Measurements from ENCODE around the gene CCDC40. TPM values are rescaled to one million over a fixed set of nuclear protein-coding genes. Genes with fewer than 3 reads are reported as not detected.

CCDC40 gene
- total RNA-seq, 1 experiment from 2014 or later: 16.3 TPM

- TF ChIP-seq, protein P1, sequence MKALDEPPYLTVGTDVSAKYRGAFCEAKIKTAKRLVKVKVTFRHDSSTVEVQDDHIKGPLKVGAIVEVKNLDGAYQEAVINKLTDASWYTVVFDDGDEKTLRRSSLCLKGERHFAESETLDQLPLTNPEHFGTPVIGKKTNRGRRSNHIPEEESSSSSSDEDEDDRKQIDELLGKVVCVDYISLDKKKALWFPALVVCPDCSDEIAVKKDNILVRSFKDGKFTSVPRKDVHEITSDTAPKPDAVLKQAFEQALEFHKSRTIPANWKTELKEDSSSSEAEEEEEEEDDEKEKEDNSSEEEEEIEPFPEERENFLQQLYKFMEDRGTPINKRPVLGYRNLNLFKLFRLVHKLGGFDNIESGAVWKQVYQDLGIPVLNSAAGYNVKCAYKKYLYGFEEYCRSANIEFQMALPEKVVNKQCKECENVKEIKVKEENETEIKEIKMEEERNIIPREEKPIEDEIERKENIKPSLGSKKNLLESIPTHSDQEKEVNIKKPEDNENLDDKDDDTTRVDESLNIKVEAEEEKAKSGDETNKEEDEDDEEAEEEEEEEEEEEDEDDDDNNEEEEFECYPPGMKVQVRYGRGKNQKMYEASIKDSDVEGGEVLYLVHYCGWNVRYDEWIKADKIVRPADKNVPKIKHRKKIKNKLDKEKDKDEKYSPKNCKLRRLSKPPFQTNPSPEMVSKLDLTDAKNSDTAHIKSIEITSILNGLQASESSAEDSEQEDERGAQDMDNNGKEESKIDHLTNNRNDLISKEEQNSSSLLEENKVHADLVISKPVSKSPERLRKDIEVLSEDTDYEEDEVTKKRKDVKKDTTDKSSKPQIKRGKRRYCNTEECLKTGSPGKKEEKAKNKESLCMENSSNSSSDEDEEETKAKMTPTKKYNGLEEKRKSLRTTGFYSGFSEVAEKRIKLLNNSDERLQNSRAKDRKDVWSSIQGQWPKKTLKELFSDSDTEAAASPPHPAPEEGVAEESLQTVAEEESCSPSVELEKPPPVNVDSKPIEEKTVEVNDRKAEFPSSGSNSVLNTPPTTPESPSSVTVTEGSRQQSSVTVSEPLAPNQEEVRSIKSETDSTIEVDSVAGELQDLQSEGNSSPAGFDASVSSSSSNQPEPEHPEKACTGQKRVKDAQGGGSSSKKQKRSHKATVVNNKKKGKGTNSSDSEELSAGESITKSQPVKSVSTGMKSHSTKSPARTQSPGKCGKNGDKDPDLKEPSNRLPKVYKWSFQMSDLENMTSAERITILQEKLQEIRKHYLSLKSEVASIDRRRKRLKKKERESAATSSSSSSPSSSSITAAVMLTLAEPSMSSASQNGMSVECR (CRISPR knock-in tag; IDR thresholded peaks at IDR 0.05; ENCODE audit: borderline replicate concordance): no peak
- TF ChIP-seq ELF4 (CRISPR knock-in tag; IDR thresholded peaks at IDR 0.05; ENCODE audit: low read depth) (no peak), ATF3 (CRISPR knock-in tag; conservative IDR thresholded peaks at IDR 0.05) (no peak), ZNF232 (CRISPR knock-in tag; IDR thresholded peaks at IDR 0.05) (no peak), ZNF138 (CRISPR knock-in tag; conservative IDR thresholded peaks at IDR 0.05) (no peak), FOXJ3 (CRISPR knock-in tag; IDR thresholded peaks at IDR 0.05; ENCODE audit: borderline replicate concordance) (no peak), PRDM15 (CRISPR knock-in tag; IDR thresholded peaks at IDR 0.05) (no peak), ZNF532 (CRISPR knock-in tag; IDR thresholded peaks at IDR 0.05; ENCODE audit: borderline replicate concordance) (no peak), ATF2 (CRISPR knock-in tag; IDR thresholded peaks at IDR 0.05; ENCODE audit: borderline replicate concordance, low read depth) (no peak)
Measured at GRCh38 chr17:80091376-80091775, 54.9 kb downstream of the CCDC40 start (continued).

- no peak for ATAC-seq
- TF ChIP-seq ZNF416 (CRISPR knock-in tag; IDR thresholded peaks at IDR 0.05): no peak
- no peak for TF ChIP-seq GRHL2 (CRISPR knock-in tag; IDR thresholded peaks at IDR 0.05; ENCODE audit: insufficient replicate concordance, severe bottlenecking)
- TF ChIP-seq ZSCAN18 (CRISPR knock-in tag; IDR thresholded peaks at IDR 0.05): no peak
- TF ChIP-seq E2F1 (CRISPR knock-in tag; IDR thresholded peaks at IDR 0.05): no peak
- TF ChIP-seq SMAD4 (CRISPR knock-in tag; IDR thresholded peaks at IDR 0.05): no peak
- TF ChIP-seq, protein P2, sequence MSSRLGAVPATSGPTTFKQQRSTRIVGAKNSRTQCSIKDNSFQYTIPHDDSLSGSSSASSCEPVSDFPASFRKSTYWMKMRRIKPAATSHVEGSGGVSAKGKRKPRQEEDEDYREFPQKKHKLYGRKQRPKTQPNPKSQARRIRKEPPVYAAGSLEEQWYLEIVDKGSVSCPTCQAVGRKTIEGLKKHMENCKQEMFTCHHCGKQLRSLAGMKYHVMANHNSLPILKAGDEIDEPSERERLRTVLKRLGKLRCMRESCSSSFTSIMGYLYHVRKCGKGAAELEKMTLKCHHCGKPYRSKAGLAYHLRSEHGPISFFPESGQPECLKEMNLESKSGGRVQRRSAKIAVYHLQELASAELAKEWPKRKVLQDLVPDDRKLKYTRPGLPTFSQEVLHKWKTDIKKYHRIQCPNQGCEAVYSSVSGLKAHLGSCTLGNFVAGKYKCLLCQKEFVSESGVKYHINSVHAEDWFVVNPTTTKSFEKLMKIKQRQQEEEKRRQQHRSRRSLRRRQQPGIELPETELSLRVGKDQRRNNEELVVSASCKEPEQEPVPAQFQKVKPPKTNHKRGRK (CRISPR knock-in tag; IDR thresholded peaks at IDR 0.05; ENCODE audit: borderline replicate concordance): no peak
Measured at GRCh38 chr17:80092959-80093358, 56.5 kb downstream of the CCDC40 start.

More at GRCh38 chr17:80092959-80093358, 56.5 kb downstream of the CCDC40 start:
- CTCF ChIA-PET: interaction anchor here (0.6 to 2.6 kb wide), 4 partner anchors 8 to 84 kb away, joined by 3 to 21 read pairs (median 6); partner anchors contain the start of gene GAA
- H3K27me3 Mint-ChIP-seq (ENCODE audit: low read depth): peaks cover 2% of the 10 kb centered on the region; the same call in 1 of the 2 replicates
- no peaks in the 10 kb centered on the region for H3K36me3 Mint-ChIP-seq
- POLR2A ChIA-PET: interaction anchor here (0.6 kb wide), 2 partner anchors 69 to 143 kb away, joined by 3 read pairs; no protein-coding TSS in a partner anchor
- H3K27ac Mint-ChIP-seq: no peak overlapping the region
- DNase-seq (ENCODE audit: low spot score): no peak
- no peak overlapping the region for H3K4me3 Mint-ChIP-seq
- H3K9me3 Mint-ChIP-seq: no peaks in the 10 kb centered on the region
- no peaks in the 10 kb centered on the region for H3K4me1 Mint-ChIP-seq

All from WTC11 (cell line).